Stimulated activated memory B cell treated with anti-CD40 and anti-IgM and Interleukin-4, amounts not matched to agents 10 μg/mL and 1 μg/mL and 100 μg/mL, for 72 hours (primary cell): ENCODE data around the gene MAPRE3.

Experiments
- ATAC-seq: fragments of 150-1000 bp; cut with Tn5 transposase; 2 replicates; pipeline ENCODE4 v1.10.0; 2021
- H3K27ac Mint-ChIP-seq: one replicate; pipeline ENCODE4 v1.8.0; 2022; ENCODE audit warnings: mild to moderate bottlenecking, mixed read lengths
- H3K27me3 Mint-ChIP-seq: one replicate; pipeline ENCODE4 v1.8.0; 2022; ENCODE audit warnings: mixed read lengths
- H3K36me3 Mint-ChIP-seq: one replicate; pipeline ENCODE4 v1.8.0; 2022; ENCODE audit warnings: mixed read lengths
- H3K4me1 Mint-ChIP-seq: one replicate; pipeline ENCODE4 v1.8.0; 2022; ENCODE audit warnings: mixed read lengths
- H3K4me3 Mint-ChIP-seq: one replicate; pipeline ENCODE4 v1.8.0; 2022; ENCODE audit warnings: mild to moderate bottlenecking, moderate library complexity, mixed read lengths
- H3K9me3 Mint-ChIP-seq: one replicate; pipeline ENCODE4 v1.8.0; 2022; ENCODE audit warnings: mixed read lengths

The MAPRE3 gene

GRCh38 chr2:27009083-27009482 lies 38.6 kb downstream of the MAPRE3 start:
- H3K27ac Mint-ChIP-seq = no peak overlapping the region
- H3K36me3 Mint-ChIP-seq = no peaks in the 10 kb centered on the region
- H3K4me3 Mint-ChIP-seq = no peak overlapping the region
- peaks cover under 1% of the 10 kb centered on the region for H3K27me3 Mint-ChIP-seq
- ATAC-seq = no peak
- H3K4me1 Mint-ChIP-seq = peaks cover under 1% of the 10 kb centered on the region
- no peaks in the 10 kb centered on the region for H3K9me3 Mint-ChIP-seq

GRCh38 chr2:27009716-27010115 lies 39.3 kb downstream of the MAPRE3 start:
- H3K4me1 Mint-ChIP-seq = no peaks in the 10 kb centered on the region
- no peak overlapping the region for H3K27ac Mint-ChIP-seq
- no peaks in the 10 kb centered on the region for H3K36me3 Mint-ChIP-seq
- H3K27me3 Mint-ChIP-seq = no peaks in the 10 kb centered on the region
- ATAC-seq = no peak
- no peaks in the 10 kb centered on the region for H3K9me3 Mint-ChIP-seq
- no peak overlapping the region for H3K4me3 Mint-ChIP-seq

GRCh38 chr2:27010139-27010538 lies 39.7 kb downstream of the MAPRE3 start:
- H3K4me3 Mint-ChIP-seq = no peak overlapping the region
- no peak for ATAC-seq
- H3K27ac Mint-ChIP-seq = no peak overlapping the region

GRCh38 chr2:27013738-27014137 lies 43.3 kb downstream of the MAPRE3 start:
- no peak for ATAC-seq
- Mint-ChIP-seq H3K4me3 (no peak overlapping the region), H3K36me3 (no peaks in the 10 kb centered on the region), H3K9me3 (no peaks in the 10 kb centered on the region), H3K4me1 (no peaks in the 10 kb centered on the region), H3K27ac (no peak overlapping the region), H3K27me3 (no peaks in the 10 kb centered on the region)

More at GRCh38 chr2:27010139-27010538, 39.7 kb downstream of the MAPRE3 start:
- H3K27me3 Mint-ChIP-seq = no peaks in the 10 kb centered on the region
- H3K4me1 Mint-ChIP-seq = no peaks in the 10 kb centered on the region
- no peaks in the 10 kb centered on the region for H3K36me3 Mint-ChIP-seq
- no peaks in the 10 kb centered on the region for H3K9me3 Mint-ChIP-seq

GRCh38 chr2:27014771-27015433 lies 44.5 kb downstream of the MAPRE3 start:
- Mint-ChIP-seq H3K4me3 (no peak overlapping the region), H3K9me3 (no peaks in the 10 kb centered on the region), H3K27me3 (no peaks in the 10 kb centered on the region), H3K36me3 (no peaks in the 10 kb centered on the region), H3K4me1 (no peaks in the 10 kb centered on the region), H3K27ac (no peak overlapping the region)
- ATAC-seq = no peak

GRCh38 chr2:27016801-27017325 lies 46.4 kb downstream of the MAPRE3 start:
- no peak for ATAC-seq
- Mint-ChIP-seq H3K27me3 (no peaks in the 10 kb centered on the region), H3K4me1 (no peaks in the 10 kb centered on the region), H3K4me3 (no peak overlapping the region), H3K27ac (no peak overlapping the region), H3K36me3 (no peaks in the 10 kb centered on the region), H3K9me3 (no peaks in the 10 kb centered on the region)

GRCh38 chr2:27018142-27018541 lies 47.7 kb downstream of the MAPRE3 start:
- Mint-ChIP-seq H3K4me1 (no peaks in the 10 kb centered on the region), H3K27me3 (no peaks in the 10 kb centered on the region), H3K9me3 (no peaks in the 10 kb centered on the region), H3K27ac (no peak overlapping the region), H3K4me3 (no peak overlapping the region), H3K36me3 (peaks cover 8% of the 10 kb centered on the region)
- ATAC-seq = no peak

- no peaks in the 10 kb centered on the region for H3K9me3 Mint-ChIP-seq
- no peaks in the 10 kb centered on the region for H3K4me1 Mint-ChIP-seq
- H3K27ac Mint-ChIP-seq = no peak overlapping the region
- ATAC-seq = no peak
- no peak overlapping the region for H3K4me3 Mint-ChIP-seq
- no peaks in the 10 kb centered on the region for H3K27me3 Mint-ChIP-seq
- peaks cover 10% of the 10 kb centered on the region for H3K36me3 Mint-ChIP-seq
Observed at GRCh38 chr2:27019459-27019858, 49.0 kb downstream of the MAPRE3 start.

- Mint-ChIP-seq H3K4me3 (no peak overlapping the region), H3K36me3 (peaks cover 14% of the 10 kb centered on the region), H3K27me3 (no peaks in the 10 kb centered on the region), H3K4me1 (no peaks in the 10 kb centered on the region), H3K9me3 (no peaks in the 10 kb centered on the region), H3K27ac (no peak overlapping the region)
- ATAC-seq = no peak
Observed at GRCh38 chr2:27019931-27020855, 49.8 kb downstream of the MAPRE3 start.

- Mint-ChIP-seq H3K27ac (no peak overlapping the region), H3K4me3 (no peak overlapping the region), H3K36me3 (peaks cover 21% of the 10 kb centered on the region), H3K9me3 (no peaks in the 10 kb centered on the region), H3K27me3 (no peaks in the 10 kb centered on the region), H3K4me1 (no peaks in the 10 kb centered on the region)
- ATAC-seq = no peak
Observed at GRCh38 chr2:27021253-27022049, 51.0 kb downstream of the MAPRE3 start.

- no peaks in the 10 kb centered on the region for H3K4me1 Mint-ChIP-seq
- H3K4me3 Mint-ChIP-seq = no peak overlapping the region
- H3K27ac Mint-ChIP-seq = no peak overlapping the region
- H3K27me3 Mint-ChIP-seq = no peaks in the 10 kb centered on the region
- peaks cover 33% of the 10 kb centered on the region for H3K36me3 Mint-ChIP-seq
- H3K9me3 Mint-ChIP-seq = no peaks in the 10 kb centered on the region
- ATAC-seq = no peak
Observed at GRCh38 chr2:27023740-27024139, 53.3 kb downstream of the MAPRE3 start.

- Mint-ChIP-seq H3K27ac (no peak overlapping the region), H3K27me3 (no peaks in the 10 kb centered on the region), H3K4me3 (no peak overlapping the region)
Observed at GRCh38 chr2:27024188-27024587, 53.8 kb downstream of the MAPRE3 start.

GRCh38 chr2:27024812-27025211 lies 54.4 kb downstream of the MAPRE3 start:
- no peak for ATAC-seq
- H3K27ac Mint-ChIP-seq = no peak overlapping the region
- H3K4me3 Mint-ChIP-seq = no peak overlapping the region
- no peaks in the 10 kb centered on the region for H3K9me3 Mint-ChIP-seq
- H3K27me3 Mint-ChIP-seq = no peaks in the 10 kb centered on the region
- peaks cover 35% of the 10 kb centered on the region for H3K36me3 Mint-ChIP-seq
- H3K4me1 Mint-ChIP-seq = no peaks in the 10 kb centered on the region

More at GRCh38 chr2:27024188-27024587, 53.8 kb downstream of the MAPRE3 start:
- peaks cover 35% of the 10 kb centered on the region for H3K36me3 Mint-ChIP-seq
- ATAC-seq = no peak
- H3K4me1 Mint-ChIP-seq = no peaks in the 10 kb centered on the region
- H3K9me3 Mint-ChIP-seq = no peaks in the 10 kb centered on the region

GRCh38 chr2:27025281-27025800 lies 54.9 kb downstream of the MAPRE3 start:
- no peaks in the 10 kb centered on the region for H3K27me3 Mint-ChIP-seq
- no peak overlapping the region for H3K4me3 Mint-ChIP-seq
- ATAC-seq = no peak
- no peaks in the 10 kb centered on the region for H3K9me3 Mint-ChIP-seq
- no peak overlapping the region for H3K27ac Mint-ChIP-seq
- H3K4me1 Mint-ChIP-seq = no peaks in the 10 kb centered on the region
- peaks cover 37% of the 10 kb centered on the region for H3K36me3 Mint-ChIP-seq
